Measurements from ENCODE around the gene RAD51D.

RAD51D gene

DNA sequence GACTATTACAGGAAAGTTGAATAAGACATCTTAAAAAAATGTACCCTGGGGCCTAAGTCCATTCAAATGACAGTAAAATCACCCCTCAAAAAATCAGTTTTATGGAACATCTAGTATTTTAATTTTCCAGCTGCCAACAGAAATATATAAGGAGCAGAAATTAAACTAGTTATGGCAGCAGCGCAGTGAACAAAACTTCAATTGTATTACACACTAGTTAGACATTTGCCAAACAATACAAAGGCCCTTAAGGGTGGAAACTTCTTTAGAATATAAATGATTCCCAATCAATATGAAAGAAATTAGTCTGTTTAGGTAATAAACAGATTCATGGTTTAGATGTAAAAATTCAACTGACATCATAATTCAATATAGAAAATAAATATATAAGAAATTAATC, 38.0 kb downstream of the RAD51D start:
- in situ Hi-C loops (cut with HindIII; ENCODE audit: low sequenced_read_pairs): no loop called here
- TF ChIP-seq, protein P1, sequence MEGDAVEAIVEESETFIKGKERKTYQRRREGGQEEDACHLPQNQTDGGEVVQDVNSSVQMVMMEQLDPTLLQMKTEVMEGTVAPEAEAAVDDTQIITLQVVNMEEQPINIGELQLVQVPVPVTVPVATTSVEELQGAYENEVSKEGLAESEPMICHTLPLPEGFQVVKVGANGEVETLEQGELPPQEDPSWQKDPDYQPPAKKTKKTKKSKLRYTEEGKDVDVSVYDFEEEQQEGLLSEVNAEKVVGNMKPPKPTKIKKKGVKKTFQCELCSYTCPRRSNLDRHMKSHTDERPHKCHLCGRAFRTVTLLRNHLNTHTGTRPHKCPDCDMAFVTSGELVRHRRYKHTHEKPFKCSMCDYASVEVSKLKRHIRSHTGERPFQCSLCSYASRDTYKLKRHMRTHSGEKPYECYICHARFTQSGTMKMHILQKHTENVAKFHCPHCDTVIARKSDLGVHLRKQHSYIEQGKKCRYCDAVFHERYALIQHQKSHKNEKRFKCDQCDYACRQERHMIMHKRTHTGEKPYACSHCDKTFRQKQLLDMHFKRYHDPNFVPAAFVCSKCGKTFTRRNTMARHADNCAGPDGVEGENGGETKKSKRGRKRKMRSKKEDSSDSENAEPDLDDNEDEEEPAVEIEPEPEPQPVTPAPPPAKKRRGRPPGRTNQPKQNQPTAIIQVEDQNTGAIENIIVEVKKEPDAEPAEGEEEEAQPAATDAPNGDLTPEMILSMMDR (IDR thresholded peaks at IDR 0.05; ENCODE audit: low read depth, low read length): no peak
- H3K4me3 ChIP-seq (ENCODE audit: low read depth, low read length): no peak overlapping the region
- DNase-seq (ENCODE audit: low read depth, low spot score): no peak

DNA sequence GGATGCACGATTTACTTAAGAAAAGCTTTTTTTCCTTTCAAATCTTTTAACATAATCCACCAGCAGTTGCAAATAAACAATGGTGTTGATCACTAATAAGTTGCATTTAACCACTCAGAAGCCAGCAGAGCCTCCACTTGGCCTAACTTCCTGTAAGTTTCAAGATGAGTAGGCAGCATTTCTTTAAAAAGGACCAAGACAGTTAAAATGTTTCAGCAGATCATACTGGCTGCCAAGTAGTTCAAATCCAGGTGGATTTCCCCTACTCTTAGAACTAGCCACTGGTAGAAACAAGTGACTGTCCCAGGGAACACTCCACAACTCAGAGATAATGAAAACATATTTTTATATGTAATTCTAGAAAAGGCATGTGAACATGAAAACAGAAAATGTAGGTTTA, 39.1 kb downstream of the RAD51D start:
- in situ Hi-C loops (cut with HindIII; ENCODE audit: low sequenced_read_pairs): no loop called here
- H3K4me3 ChIP-seq (ENCODE audit: low read depth, low read length): no peak overlapping the region
- no peak for DNase-seq (ENCODE audit: low read depth, low spot score)
- TF ChIP-seq, protein P1 (IDR thresholded peaks at IDR 0.05; ENCODE audit: low read depth, low read length): no peak

DNA sequence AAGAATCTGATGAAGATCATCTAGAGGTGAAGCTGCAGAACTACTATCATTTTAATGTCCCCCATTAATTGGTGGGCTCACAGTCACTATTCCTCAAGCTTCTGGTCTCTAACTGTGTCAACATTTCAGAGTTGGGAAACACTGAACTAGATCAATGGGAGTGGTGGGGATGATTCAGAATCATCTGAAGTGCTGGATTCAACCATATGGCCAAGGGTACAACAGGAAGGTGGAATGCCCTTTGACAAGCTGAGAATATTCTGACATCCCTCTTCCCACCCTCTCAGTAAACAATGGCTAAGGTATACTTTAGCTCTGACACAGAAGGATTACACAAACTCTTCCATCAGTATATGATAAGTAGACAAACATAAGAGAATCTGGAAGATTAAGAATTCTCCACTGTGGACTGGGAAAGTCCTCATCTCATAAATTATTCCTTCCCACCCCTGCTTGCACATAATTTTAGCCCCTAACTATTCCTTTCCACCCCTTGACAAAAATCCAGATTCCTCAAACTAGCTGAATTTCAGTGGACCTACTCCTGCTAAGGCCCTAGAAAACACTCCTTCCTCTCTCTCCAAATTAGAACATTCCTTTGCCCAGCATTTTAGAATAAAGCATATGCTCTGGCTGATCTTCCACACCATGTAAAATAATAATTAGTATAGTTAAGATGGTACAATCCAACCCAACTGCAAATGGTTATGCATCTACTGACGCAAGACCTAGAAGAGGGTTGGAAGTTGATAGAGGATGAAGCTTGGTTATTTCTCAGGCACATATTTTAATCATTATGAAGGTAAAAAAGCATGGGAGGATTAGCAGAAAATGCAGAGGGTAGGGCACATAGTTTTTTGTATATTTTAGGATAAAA, 39.9 kb downstream of the RAD51D start:
- in situ Hi-C loops (cut with HindIII; ENCODE audit: low sequenced_read_pairs): no loop called here
- TF ChIP-seq, protein P1 (IDR thresholded peaks at IDR 0.05; ENCODE audit: low read depth, low read length): no peak
- no peak overlapping the region for H3K4me3 ChIP-seq (ENCODE audit: low read depth, low read length)
- no peak for DNase-seq (ENCODE audit: low read depth, low spot score)

DNA sequence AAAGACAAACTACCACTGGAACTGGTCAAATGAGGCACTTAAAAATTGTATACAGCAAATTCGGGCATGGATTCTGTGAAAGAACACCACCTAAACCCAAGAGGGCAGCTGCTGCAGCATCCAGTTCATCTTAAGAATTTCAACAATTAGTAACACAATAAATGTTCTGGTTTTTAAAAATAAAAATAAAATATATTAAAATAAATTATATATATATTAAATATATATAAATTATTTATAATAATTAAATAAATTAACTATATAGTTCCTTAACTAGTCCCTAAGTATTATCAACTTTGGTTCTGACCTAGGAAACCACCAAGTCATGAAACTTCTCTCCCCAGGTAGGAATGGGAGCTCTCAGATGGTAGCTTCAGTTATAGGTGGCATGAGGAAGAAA, 42.8 kb downstream of the RAD51D start:
- H3K4me3 ChIP-seq (ENCODE audit: low read depth, low read length): no peak overlapping the region
- no peak for DNase-seq (ENCODE audit: low read depth, low spot score)
- TF ChIP-seq, protein P1 (IDR thresholded peaks at IDR 0.05; ENCODE audit: low read depth, low read length): no peak
- in situ Hi-C loops (cut with HindIII; ENCODE audit: low sequenced_read_pairs): no loop called here

DNA sequence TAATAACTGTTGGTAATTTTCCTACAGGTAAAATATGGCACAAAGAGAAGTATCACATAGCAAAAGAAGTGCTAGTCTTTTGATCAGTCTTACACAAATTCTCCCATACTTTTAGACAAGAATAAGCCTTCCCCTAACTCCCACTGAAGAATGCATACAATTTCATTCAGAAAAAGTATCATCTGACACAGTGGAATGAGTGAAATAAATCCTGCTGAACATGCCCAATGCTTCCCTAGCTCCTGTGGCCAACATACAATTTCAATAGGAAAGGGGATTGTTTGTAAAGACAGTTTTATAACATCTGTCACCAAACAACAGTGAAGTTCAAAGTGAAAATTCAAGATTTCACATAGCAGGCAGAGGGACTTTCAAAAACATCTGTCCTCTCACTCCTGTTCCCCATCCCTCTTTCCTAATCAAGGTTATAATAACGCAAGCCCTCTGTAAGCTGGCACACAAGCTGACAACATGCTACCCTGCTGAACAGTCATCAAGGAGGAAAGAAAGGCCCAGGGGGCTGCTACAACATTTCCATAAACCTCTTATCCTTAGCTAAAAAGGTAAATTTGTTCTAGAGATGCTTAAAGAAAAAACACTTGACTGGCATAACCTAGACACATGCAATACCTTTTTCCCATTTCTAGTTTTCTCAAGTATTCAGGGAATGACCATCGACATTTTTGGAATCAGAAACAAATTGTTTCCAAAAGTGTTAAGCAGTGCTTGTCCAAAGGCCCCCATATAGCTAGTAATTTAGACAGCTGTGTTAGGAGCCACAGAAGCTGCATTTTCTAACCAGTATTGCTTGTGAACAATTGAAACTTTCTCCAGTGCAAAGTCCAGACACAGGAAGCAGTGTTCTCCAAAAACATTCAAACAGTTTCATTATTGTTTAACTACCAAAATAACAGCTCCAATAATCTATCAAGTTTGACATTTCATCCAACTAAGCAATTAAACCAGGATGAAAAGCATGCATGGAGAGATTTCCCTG, 44.7 kb downstream of the RAD51D start:
- H3K4me3 ChIP-seq (ENCODE audit: low read depth, low read length): no peak overlapping the region
- in situ Hi-C loops (cut with HindIII; ENCODE audit: low sequenced_read_pairs): no loop called here
- TF ChIP-seq, protein P1 (IDR thresholded peaks at IDR 0.05; ENCODE audit: low read depth, low read length): no peak
- no peak for DNase-seq (ENCODE audit: low read depth, low spot score)

DNA sequence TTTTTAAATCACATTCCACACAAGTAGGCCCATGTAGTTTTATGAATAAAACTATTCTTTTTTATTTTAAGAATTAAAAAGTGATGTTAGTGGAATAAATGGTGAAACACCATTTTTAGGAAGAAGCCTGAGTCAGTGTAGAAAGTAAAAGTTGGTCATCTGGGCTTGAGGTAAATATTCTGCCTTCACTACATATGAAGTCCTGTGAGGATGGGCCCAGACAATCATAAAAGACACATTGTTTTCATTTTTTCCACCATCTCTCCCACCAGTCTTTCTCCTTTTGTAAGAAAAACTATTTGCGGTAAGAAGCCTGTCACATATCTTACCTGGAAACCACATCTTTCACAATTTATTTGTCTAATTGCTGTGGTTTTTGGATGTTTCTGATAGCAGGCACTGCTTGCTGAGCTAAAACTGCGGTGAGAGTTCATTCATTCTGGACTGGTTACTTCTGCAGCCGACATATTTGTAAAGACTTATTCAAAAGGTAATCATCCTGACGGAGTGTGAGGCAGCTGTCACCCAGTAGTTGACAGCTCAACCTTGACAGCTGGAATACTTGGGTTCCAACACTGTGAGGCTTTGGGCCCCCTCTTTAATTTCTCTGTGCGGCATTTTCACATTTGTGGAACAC, 45.6 kb downstream of the RAD51D start:
- no peak for DNase-seq (ENCODE audit: low read depth, low spot score)
- in situ Hi-C loops (cut with HindIII; ENCODE audit: low sequenced_read_pairs): no loop called here
- no peak overlapping the region for H3K4me3 ChIP-seq (ENCODE audit: low read depth, low read length)
- TF ChIP-seq, protein P1 (IDR thresholded peaks at IDR 0.05; ENCODE audit: low read depth, low read length): no peak
